Measurements from ENCODE around the gene MTMR12. TPM values are rescaled to one million over a fixed set of nuclear protein-coding genes. Genes with fewer than 3 reads are reported as not detected.
"Not testable (repeated sequence)": the region's sequence is repeated elsewhere in the genome, so short reads cannot be mapped to it uniquely, and the experiment has no call there.

MTMR12 gene
- total RNA-seq, 2 experiments from 2014 or later, result 33.6 to 71.9 TPM

- no peak for DNase-seq (ENCODE audit: low spot score)
- peak overlapping the region; percentile 90; the same call in 1 of the 2 replicates for H2AFZ ChIP-seq (ENCODE audit: low read length)
- POLR2A ChIA-PET, result interaction anchor here (1.1 kb wide), 1 partner anchor 105 kb away, joined by 3 read pairs; no protein-coding TSS in a partner anchor
Measured at GRCh38 chr5:32210151-32210550, 102.6 kb downstream of the MTMR12 start.

GRCh38 chr5:32208837-32209236 lies 103.9 kb downstream of the MTMR12 start:
- DNase-seq (ENCODE audit: low spot score); H3K9me3 ChIP-seq (ENCODE audit: low read length); H3K36me3 ChIP-seq (ENCODE audit: insufficient read depth, low read length); H3K27ac ChIP-seq (ENCODE audit: low read depth, low read length, poor library complexity, severe bottlenecking); CTCF ChIA-PET (ENCODE audit: unreplicated experiment); POLR2A ChIA-PET; H3K79me2 ChIP-seq (ENCODE audit: insufficient read depth, low read depth, low read length); BruUV-seq (replicated peaks); H3K4me2 ChIP-seq (ENCODE audit: low read length); H3K9me2 ChIP-seq (ENCODE audit: insufficient read depth, low read length); H3K4me3 ChIP-seq (ENCODE audit: low read depth, low read length, poor library complexity, severe bottlenecking); H2AFZ ChIP-seq (ENCODE audit: low read length); intact Hi-C loops (cut with micrococcal nuclease; ENCODE audit: unreplicated experiment); H4K20me1 ChIP-seq (ENCODE audit: insufficient read depth, low read length): not testable (repeated sequence)
- peaks cover 17% of the 10 kb centered on the region for H3K4me1 ChIP-seq (ENCODE audit: insufficient read depth, low read length, poor library complexity, severe bottlenecking)

More at GRCh38 chr5:32210151-32210550, 102.6 kb downstream of the MTMR12 start:
- H3K27ac ChIP-seq (ENCODE audit: low read depth, low read length, poor library complexity, severe bottlenecking), result no peak overlapping the region
- TF ChIP-seq CTCF (conservative IDR thresholded peaks at IDR 0.05; ENCODE audit: low read length) (no peak), EZH2phosphoT487 (IDR thresholded peaks at IDR 0.05; ENCODE audit: borderline replicate concordance, low read depth, low read length) (no peak)
- H3K9me3 ChIP-seq (ENCODE audit: low read length), result no peaks in the 10 kb centered on the region
- no peak overlapping the region for H3K4me3 ChIP-seq (ENCODE audit: low read depth, low read length, poor library complexity, severe bottlenecking)
- H4K20me1 ChIP-seq (ENCODE audit: insufficient read depth, low read length), result no peaks in the 10 kb centered on the region
- CTCF ChIA-PET (ENCODE audit: unreplicated experiment), result no interaction called here
- intact Hi-C loops (cut with micrococcal nuclease; ENCODE audit: unreplicated experiment), result no loop called here
- no TSS peak for BruUV-seq (replicated peaks)
- no peaks in the 10 kb centered on the region for H3K36me3 ChIP-seq (ENCODE audit: insufficient read depth, low read length)
- H3K79me2 ChIP-seq (ENCODE audit: insufficient read depth, low read depth, low read length), result no peaks in the 10 kb centered on the region
- peaks cover 17% of the 10 kb centered on the region for H3K4me1 ChIP-seq (ENCODE audit: insufficient read depth, low read length, poor library complexity, severe bottlenecking)
- H3K9me2 ChIP-seq (ENCODE audit: insufficient read depth, low read length), result no peaks in the 10 kb centered on the region
- H3K4me2 ChIP-seq (ENCODE audit: low read length), result no peak overlapping the region

GRCh38 chr5:32207355-32207634 lies 105.4 kb downstream of the MTMR12 start:
- CTCF ChIA-PET (ENCODE audit: unreplicated experiment), result no interaction called here
- intact Hi-C loops (cut with micrococcal nuclease; ENCODE audit: unreplicated experiment), result no loop called here
- no TSS peak for BruUV-seq (replicated peaks)
- Histone ChIP-seq H3K4me2 (ENCODE audit: low read length) (no peak overlapping the region), H3K4me3 (ENCODE audit: low read depth, low read length, poor library complexity, severe bottlenecking) (no peak overlapping the region), H3K9me3 (ENCODE audit: low read length) (no peaks in the 10 kb centered on the region), H3K9me2 (ENCODE audit: insufficient read depth, low read length) (no peaks in the 10 kb centered on the region), H3K79me2 (ENCODE audit: insufficient read depth, low read depth, low read length) (no peaks in the 10 kb centered on the region), H2AFZ (ENCODE audit: low read length) (no peak overlapping the region), H3K4me1 (ENCODE audit: insufficient read depth, low read length, poor library complexity, severe bottlenecking) (peaks cover 17% of the 10 kb centered on the region), H4K20me1 (ENCODE audit: insufficient read depth, low read length) (no peaks in the 10 kb centered on the region), H3K27ac (ENCODE audit: low read depth, low read length, poor library complexity, severe bottlenecking) (no peak overlapping the region), H3K36me3 (ENCODE audit: insufficient read depth, low read length) (no peaks in the 10 kb centered on the region)
- POLR2A ChIA-PET, result interaction anchor here (1.3 kb wide), 1 partner anchor 24 kb away, joined by 3 read pairs; no protein-coding TSS in a partner anchor
- no peak for TF ChIP-seq CTCF (conservative IDR thresholded peaks at IDR 0.05; ENCODE audit: low read length)
- no peak for DNase-seq (ENCODE audit: low spot score)
